ES-I3 (cell line): Measurements from ENCODE around the gene CUL1.

Experiments used
- H3K36me3 ChIP-seq: 2 replicates; pipeline ENCODE4 v1.6.1; 2013; ENCODE audit warnings: mild to moderate bottlenecking, low read length, control low read depth, moderate library complexity; ENCODE audit not compliant: insufficient read depth
- H3K4me1 ChIP-seq: 2 replicates; pipeline ENCODE4 v1.6.1; 2013; ENCODE audit warnings: mild to moderate bottlenecking, control low read depth, low read length; ENCODE audit not compliant: insufficient read depth
- H3K9ac ChIP-seq: 2 replicates; pipeline ENCODE4 v1.6.1; 2013; ENCODE audit warnings: low read depth, mild to moderate bottlenecking, low read length, moderate library complexity
- H3K9me3 ChIP-seq: 2 replicates; pipeline ENCODE4 v1.6.1; 2013; ENCODE audit warnings: mild to moderate bottlenecking, low read length, moderate library complexity; ENCODE audit not compliant: control insufficient read depth, insufficient read depth

The CUL1 gene

DNA sequence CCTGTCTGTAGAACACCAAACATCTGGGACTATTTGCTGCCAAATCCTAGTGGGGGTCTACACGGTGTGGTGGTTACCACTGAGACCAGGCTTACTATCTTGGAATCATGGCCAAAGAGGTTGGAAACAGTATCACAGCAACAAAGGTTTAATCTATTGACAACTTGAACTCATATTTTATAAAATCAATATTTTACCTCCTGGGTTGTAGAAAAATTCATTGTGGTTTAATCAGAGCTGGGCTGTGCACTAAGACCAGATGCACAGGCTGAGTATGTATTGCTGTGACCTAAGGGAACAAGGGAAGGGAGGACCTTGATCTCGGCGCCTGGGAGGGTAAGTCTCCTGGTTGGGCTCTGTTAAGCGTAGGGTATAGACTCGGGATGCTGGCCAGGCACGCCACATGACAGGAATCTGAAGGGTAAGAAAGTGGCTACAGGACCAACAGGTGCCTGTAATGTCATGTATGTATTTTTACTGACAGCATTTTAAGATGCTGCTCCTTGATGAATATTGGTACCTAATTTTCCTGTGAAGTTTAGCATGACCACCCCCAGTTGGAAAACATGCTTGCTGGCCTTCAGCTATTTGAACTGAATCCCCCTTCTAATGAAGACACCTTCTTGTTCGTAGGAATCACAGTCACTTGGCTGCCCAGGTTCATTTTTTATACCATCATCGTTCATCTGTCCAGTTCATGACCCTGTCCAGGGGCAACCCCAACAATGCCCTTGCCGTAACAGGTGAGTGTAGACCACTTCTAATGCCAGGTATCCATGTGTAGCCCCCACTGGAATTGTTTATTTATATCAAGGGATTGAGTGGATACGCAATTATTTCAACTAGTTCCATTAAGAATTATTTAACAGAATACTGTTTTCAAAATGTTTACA is 105.9 kb downstream of the CUL1 start:
- Histone ChIP-seq H3K36me3 (no peaks in the 10 kb centered on the region; the same call in 1 of the 2 replicates), H3K9me3 (no peaks in the 10 kb centered on the region), H3K9ac (no peak overlapping the region), H3K4me1 (peaks cover 11% of the 10 kb centered on the region; the same call in 1 of the 2 replicates)

- H3K4me1 ChIP-seq: no peaks in the 10 kb centered on the region
- H3K9ac ChIP-seq: no peak overlapping the region
- no peaks in the 10 kb centered on the region; the same call in 1 of the 2 replicates for H3K36me3 ChIP-seq
- no peaks in the 10 kb centered on the region for H3K9me3 ChIP-seq
Measured at GRCh38 chr7:148806187-148806586, 107.5 kb downstream of the CUL1 start.

DNA sequence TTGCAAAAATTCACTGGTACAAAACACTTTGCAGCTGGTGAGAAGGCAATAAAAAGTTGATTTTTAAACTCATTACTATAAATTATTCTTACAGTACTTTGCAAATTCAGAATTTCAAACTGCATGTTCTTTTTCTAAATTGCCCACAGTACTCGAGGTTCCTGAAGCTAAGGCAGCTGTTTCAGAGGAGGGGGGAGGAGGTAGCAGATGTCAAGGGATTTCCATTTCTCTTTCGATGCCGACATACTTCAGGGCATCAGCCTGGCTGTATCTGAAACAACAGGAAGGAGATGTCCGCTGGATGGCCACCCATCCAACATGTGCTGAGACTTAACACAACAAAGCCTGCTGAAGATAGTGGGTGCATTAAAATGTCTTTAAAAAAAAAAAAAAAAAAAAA is 108.7 kb downstream of the CUL1 start:
- no peak overlapping the region for H3K9ac ChIP-seq
- no peaks in the 10 kb centered on the region for H3K4me1 ChIP-seq
- H3K36me3 ChIP-seq: no peaks in the 10 kb centered on the region
- no peaks in the 10 kb centered on the region for H3K9me3 ChIP-seq

DNA sequence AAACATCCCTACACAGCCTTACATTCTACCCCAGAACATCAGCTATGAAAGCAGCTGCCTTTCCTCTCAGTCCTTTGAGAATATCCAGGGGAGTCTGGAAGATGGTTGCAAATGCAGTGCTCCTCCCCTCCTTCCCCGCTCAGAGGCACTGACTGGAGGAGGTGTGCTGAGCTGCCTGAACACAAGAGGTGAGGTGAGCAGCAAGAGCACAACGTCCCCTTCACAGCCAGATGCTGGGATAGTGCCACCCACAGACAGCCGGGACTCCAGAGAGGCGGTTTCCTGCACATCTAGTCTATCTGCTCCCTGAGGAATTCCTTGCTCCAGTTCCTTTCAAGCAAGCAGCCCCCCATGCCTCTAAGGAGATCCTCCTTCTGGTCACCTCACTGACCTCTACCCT is 111.2 kb downstream of the CUL1 start:
- Histone ChIP-seq H3K36me3 (no peaks in the 10 kb centered on the region), H3K9me3 (no peaks in the 10 kb centered on the region), H3K9ac (no peak overlapping the region), H3K4me1 (no peaks in the 10 kb centered on the region)

DNA sequence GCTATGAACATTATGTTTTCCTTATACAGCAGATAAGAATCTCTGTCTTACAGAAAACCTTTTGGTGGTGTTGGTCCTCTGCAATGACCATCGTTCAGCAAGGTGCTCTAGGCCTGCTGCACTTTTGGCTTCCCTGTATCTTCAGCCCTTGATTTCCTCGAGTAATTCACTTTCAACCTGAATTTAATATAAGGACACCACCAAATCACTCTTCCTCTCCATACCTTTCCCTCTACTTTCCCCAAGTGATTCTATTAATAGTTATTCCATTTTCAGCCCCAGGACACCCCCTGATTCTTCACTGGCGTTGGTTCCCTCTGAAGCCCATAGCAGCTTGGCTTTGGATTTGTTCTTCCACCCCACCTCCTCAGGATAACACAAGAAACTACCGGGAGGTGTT is 113.2 kb downstream of the CUL1 start:
- H3K9me3 ChIP-seq: no peaks in the 10 kb centered on the region
- no peaks in the 10 kb centered on the region for H3K36me3 ChIP-seq
- no peaks in the 10 kb centered on the region for H3K4me1 ChIP-seq
- no peak overlapping the region for H3K9ac ChIP-seq

- H3K36me3 ChIP-seq: peaks cover 1% of the 10 kb centered on the region; the same call in 1 of the 2 replicates
Measured at GRCh38 chr7:148813890-148814289, 115.2 kb downstream of the CUL1 start.

DNA sequence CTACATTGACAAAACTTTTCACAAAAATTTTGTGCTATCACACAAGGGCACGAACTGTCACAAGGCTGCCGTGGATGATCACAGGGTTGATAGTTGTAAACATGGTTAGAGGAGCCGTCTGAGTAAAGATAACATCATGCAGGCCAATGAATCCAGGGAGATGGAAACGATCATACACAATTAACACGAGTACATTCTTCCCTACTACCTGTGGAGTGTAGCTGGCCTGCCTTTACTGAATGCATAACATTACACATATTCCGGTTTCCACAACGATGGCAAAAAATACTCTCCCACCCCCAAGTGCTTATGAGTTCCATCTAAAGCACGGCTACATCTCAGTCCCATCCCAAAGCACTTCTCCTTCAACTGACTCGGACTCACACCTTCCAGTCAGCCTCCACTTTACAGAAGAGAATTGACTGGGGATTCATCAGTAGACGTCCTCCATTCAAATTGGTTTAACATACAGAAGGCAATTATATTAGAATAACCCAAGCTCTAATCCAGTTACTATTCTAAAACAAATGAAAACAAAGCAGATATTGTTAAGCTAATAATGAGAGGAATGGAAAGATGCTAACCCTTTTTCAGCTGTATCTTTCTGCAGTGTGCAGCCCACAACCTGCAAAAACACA is 116.3 kb downstream of the CUL1 start:
- no peak overlapping the region for H3K9ac ChIP-seq
- H3K9me3 ChIP-seq: no peaks in the 10 kb centered on the region
- peaks cover 5% of the 10 kb centered on the region; the same call in 1 of the 2 replicates for H3K36me3 ChIP-seq
- peaks cover 7% of the 10 kb centered on the region for H3K4me1 ChIP-seq

More at GRCh38 chr7:148813890-148814289, 115.2 kb downstream of the CUL1 start:
- Histone ChIP-seq H3K9me3 (no peaks in the 10 kb centered on the region), H3K4me1 (no peaks in the 10 kb centered on the region), H3K9ac (no peak overlapping the region)

DNA sequence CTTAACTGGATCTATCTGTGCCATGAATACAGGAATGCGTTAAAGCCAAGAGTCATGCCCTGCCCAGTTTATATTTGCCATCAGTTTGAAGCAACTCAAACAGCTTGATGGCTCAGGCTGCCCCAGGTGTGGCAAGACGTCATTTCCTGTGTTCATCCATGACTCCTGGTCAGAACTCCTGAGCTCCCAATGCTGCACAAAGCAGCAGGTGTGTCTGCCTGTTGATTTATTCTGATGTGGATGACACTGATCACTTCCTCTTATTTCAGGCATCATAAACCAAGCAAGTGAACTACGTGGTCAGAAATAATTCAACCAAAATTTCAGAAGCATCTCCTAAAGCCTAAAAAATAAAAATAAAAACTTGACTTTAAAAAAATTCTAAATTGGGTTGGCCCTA is 116.9 kb downstream of the CUL1 start:
- Histone ChIP-seq H3K4me1 (peaks cover 12% of the 10 kb centered on the region), H3K36me3 (peaks cover 5% of the 10 kb centered on the region; the same call in 1 of the 2 replicates), H3K9me3 (no peaks in the 10 kb centered on the region), H3K9ac (no peak overlapping the region)

DNA sequence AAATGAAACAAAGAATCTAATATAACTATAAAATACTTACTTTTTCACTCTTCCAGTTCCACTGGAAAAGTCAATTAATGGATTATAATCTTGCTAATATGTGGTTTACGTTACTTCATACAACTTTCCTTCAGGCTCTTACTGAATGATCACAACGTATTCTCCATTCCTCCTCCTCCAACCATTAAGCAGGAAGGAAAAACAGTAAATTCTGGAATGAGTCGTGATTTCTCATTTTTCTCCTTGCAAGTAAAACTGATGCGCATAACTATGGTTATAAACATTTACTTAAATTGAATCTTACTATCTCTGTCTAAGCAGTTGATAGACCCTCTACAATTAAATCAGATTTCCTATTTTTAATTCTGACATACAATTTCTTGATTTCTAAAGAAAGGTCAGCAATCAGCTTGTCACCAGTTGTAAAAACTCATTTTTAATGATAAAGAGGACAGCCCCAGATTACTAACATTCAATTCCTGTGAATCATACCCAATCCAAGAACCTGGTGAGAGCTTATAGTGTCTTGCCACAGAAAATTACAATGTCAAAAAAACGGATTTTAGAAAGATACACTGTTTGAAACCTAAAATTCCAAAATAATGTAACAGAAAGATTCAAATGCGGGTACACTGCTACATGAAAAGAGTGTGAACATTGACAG is 121.1 kb downstream of the CUL1 start:
- H3K36me3 ChIP-seq: peaks cover 5% of the 10 kb centered on the region; the same call in 1 of the 2 replicates
- peaks cover 14% of the 10 kb centered on the region for H3K4me1 ChIP-seq
- H3K9me3 ChIP-seq: no peaks in the 10 kb centered on the region
- no peak overlapping the region for H3K9ac ChIP-seq

DNA sequence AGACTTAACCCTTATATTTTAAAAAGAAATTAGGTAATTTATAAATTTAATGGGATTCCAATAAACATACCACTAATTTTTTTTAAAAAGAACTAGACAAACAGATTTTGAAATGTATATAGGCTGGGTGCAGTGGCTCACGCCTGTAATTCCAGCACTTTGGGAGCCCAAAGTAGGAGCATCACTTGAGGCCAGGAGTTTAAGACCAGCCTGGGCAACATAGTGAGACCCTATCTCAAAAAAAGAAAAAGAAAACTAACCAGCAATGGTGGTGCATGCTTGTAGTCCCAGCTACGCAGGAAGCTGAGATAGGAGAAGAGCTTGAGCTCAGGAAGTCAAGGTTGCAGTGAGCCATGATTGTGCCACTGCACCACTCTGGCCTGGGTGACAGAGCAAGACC is 122.7 kb downstream of the CUL1 start:
- H3K9me3 ChIP-seq: no peaks in the 10 kb centered on the region
- H3K36me3 ChIP-seq: peaks cover 5% of the 10 kb centered on the region; the same call in 1 of the 2 replicates
- H3K4me1 ChIP-seq: peaks cover 14% of the 10 kb centered on the region
- no peak overlapping the region for H3K9ac ChIP-seq

DNA sequence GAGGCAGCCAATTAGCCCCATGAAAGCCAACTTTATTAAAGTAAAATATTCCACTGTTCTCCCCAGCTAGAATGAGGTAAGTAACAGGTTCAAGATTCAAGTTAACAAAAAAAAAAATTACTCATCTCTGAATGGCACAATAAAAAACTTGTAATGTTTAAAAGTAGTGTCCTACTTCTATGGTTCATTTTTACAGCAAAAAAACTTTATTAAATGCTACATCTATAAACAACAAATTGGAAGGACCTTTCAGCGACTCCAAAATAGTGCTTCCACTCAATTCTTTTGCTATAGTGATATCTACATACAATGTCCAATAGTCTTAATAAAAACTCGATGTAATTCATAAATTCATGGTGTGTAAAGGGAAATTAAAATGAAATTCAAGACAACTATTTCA is 126.2 kb downstream of the CUL1 start:
- Histone ChIP-seq H3K4me1 (peaks cover 9% of the 10 kb centered on the region), H3K36me3 (peaks cover 5% of the 10 kb centered on the region; the same call in 1 of the 2 replicates), H3K9ac (no peak overlapping the region), H3K9me3 (no peaks in the 10 kb centered on the region)

DNA sequence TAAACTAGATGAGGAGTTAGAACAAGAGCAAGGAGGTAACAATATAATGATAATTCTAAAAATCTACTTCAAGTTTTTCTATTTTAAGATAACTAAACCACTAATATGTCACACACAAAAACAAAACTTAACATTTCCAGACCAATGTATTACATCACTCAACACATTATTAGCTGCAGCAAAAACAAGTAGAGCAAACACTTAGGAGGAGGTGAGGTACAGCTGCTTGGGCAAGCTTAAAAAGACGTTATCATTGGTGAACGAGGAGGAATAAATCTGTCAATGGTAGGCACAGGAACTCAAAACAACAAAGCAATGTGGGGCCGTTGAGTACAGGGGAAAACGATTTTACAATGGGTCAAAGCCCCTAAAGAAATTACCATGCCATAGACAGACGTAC is 126.6 kb downstream of the CUL1 start:
- peaks cover 4% of the 10 kb centered on the region for H3K4me1 ChIP-seq
- H3K9me3 ChIP-seq: no peaks in the 10 kb centered on the region
- no peak overlapping the region for H3K9ac ChIP-seq
- peaks cover 5% of the 10 kb centered on the region; the same call in 1 of the 2 replicates for H3K36me3 ChIP-seq

DNA sequence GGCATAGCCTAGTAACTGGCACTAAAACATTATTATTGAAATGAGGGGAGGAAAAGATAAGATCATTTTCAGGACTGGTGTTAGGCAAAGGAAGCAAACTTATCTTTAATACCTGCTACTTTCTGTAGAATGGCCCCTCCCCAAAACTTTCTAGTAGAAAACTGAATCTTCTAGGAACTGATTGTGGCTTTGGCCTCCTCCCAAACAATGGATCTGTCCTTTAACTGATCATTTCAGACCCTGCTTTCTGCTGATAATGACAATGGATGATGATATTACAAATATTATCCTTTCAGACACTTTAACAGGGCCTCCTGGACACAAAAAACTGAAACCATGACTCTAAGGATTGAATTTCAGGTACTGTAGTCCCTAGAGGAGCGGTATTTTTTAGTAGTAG is 130.3 kb downstream of the CUL1 start:
- Histone ChIP-seq H3K36me3 (peaks cover 5% of the 10 kb centered on the region; the same call in 1 of the 2 replicates), H3K9me3 (no peaks in the 10 kb centered on the region), H3K4me1 (no peaks in the 10 kb centered on the region), H3K9ac (no peak overlapping the region)

- Histone ChIP-seq H3K9ac (no peak overlapping the region), H3K9me3 (no peaks in the 10 kb centered on the region), H3K4me1 (no peaks in the 10 kb centered on the region), H3K36me3 (peaks cover 5% of the 10 kb centered on the region; the same call in 1 of the 2 replicates)
Measured at GRCh38 chr7:148830897-148831692, 132.4 kb downstream of the CUL1 start.
